Sigmoid colon (tissue), 7 donors: Measurements from ENCODE around the gene CTDSPL2. TPM values are rescaled to one million over a fixed set of nuclear protein-coding genes. Genes with fewer than 3 reads are reported as not detected.

Experiments
- DNase-seq: peaks from one replicate; pipeline ENCODE4 v3.0.0-alpha.2; 2019
- H3K27ac ChIP-seq, 4 donors: fragments of 200-600 bp; sonication (generic); one replicate each; pipeline ENCODE4 v1.5.1; 2016 to 2019; ENCODE audit warnings: mild to moderate bottlenecking in 1 of 4
- H3K27me3 ChIP-seq, 3 donors: fragments of 200-600 bp; sonication (generic); one replicate each; pipeline ENCODE4 v1.5.1; 2019; ENCODE audit warnings: mild to moderate bottlenecking in 1 of 3
- H3K36me3 ChIP-seq, 4 donors: fragments of 200-600 bp; sonication (generic); one replicate each; pipeline ENCODE4 v1.5.1; 2016 to 2019
- H3K4me1 ChIP-seq, 4 donors: fragments of 200-600 bp; sonication (generic); one replicate each; pipeline ENCODE4 v1.5.1; 2017 to 2019
- H3K4me3 ChIP-seq, 4 donors: fragments of 200-600 bp; sonication (generic); one replicate each; pipeline ENCODE4 v1.5.1; 2017 to 2019; ENCODE audit warnings: mild to moderate bottlenecking in 2 of 4, moderate library complexity in 1 of 4
- H3K9me3 ChIP-seq, 4 donors: fragments of 200-600 bp in 3 of 4; sonication (generic) in 3 of 4; one replicate each; pipeline versions ENCODE4 v1.5.1 to v1.6.1; 2013 to 2019
- EP300 ChIP-seq, 4 donors: sonication (generic); formaldehyde crosslinking; IDR thresholded peaks; one replicate each; pipeline ENCODE4 v1.6.1; 2017; ENCODE audit warnings: antibody characterized with exemption in 4 of 4
- POLR2A ChIP-seq, 2 donors: fragments of 450-650 bp; IDR thresholded peaks; one replicate each; pipeline ENCODE4 v1.6.1; 2016; ENCODE audit warnings: antibody characterized with exemption in 2 of 2, mild to moderate bottlenecking in 2 of 2, moderate library complexity in 2 of 2
- POLR2AphosphoS5 ChIP-seq, 4 donors: sonication (generic); formaldehyde crosslinking; IDR thresholded peaks; one replicate each; pipeline ENCODE4 v1.6.1; 2017; ENCODE audit warnings: antibody characterized with exemption in 4 of 4
- WGBS, 2 donors: extraction: QIAGEN DNeasy Blood & Tissue Kit; methylation state at CpG; one replicate each; pipeline ENCODE4 v1.1.7; 2013; 5-methylcytosine and 5-hydroxymethylcytosine counted together
- intact Hi-C: fragments of 100-400 bp; cut with DNase I; formaldehyde crosslinking; loops from one replicate; pipeline ENCODE4 v1.15.1; 2023
- polyA plus RNA-seq, 3 donors: library from polyadenylated mRNA; stranded (reverse); fragments of 200-250 nt; gene quantifications; one replicate each; pipeline ENCODE4 v1.2.3, GENCODE V29; 2013
- total RNA-seq, 4 donors: library from RNA; depleted of rRNA; stranded (reverse); fragments of >200 nt; gene quantifications; one replicate each; pipeline ENCODE4 v1.1.0, GENCODE V29; 2016
- TF ChIP-seq, protein P1 (sequence below), 4 experiments: fragments of 450-650 bp in 3 of 4; fragments of 200-600 bp in 1 of 4; IDR thresholded peaks; one replicate each; pipeline ENCODE4 v1.5.1; 2016 to 2019; ENCODE audit warnings: antibody characterized with exemption in 4 of 4, mild to moderate bottlenecking in 3 of 4, moderate library complexity in 2 of 4
- donor health status: healthy with polysubstance abuse.
- donor health status: Bipolar disorder and iron deficiency.
- donor health status: healthy.

The CTDSPL2 gene
- total and polyA plus RNA-seq, 7 donors = 5.4 to 57.8 (median 25.4) TPM

- TF ChIP-seq POLR2AphosphoS5 (IDR thresholded peaks at IDR 0.05) (no peak), EP300 (IDR thresholded peaks at IDR 0.05) (no peak), POLR2A (IDR thresholded peaks at IDR 0.05) (no peak)
- TF ChIP-seq, protein P1, sequence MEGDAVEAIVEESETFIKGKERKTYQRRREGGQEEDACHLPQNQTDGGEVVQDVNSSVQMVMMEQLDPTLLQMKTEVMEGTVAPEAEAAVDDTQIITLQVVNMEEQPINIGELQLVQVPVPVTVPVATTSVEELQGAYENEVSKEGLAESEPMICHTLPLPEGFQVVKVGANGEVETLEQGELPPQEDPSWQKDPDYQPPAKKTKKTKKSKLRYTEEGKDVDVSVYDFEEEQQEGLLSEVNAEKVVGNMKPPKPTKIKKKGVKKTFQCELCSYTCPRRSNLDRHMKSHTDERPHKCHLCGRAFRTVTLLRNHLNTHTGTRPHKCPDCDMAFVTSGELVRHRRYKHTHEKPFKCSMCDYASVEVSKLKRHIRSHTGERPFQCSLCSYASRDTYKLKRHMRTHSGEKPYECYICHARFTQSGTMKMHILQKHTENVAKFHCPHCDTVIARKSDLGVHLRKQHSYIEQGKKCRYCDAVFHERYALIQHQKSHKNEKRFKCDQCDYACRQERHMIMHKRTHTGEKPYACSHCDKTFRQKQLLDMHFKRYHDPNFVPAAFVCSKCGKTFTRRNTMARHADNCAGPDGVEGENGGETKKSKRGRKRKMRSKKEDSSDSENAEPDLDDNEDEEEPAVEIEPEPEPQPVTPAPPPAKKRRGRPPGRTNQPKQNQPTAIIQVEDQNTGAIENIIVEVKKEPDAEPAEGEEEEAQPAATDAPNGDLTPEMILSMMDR (IDR thresholded peaks at IDR 0.05) = no peak
These were observed 138.7 kb downstream of the CTDSPL2 start for GRCh38 chr15:44566155-44566540.

GRCh38 chr15:44568338-44568737, 140.9 kb downstream of the CTDSPL2 start:
- Histone ChIP-seq H3K27ac (no peak overlapping the region), H3K27me3 (no peaks in the 10 kb centered on the region), H3K4me3 (no peak overlapping the region), H3K9me3 (no peaks in the 10 kb centered on the region), H3K36me3 (peaks cover 12 to 90% (median 42%) of the 10 kb centered on the region in 4 donors), H3K4me1 (no peaks in the 10 kb centered on the region)
- intact Hi-C loops = no loop called here
- WGBS, 2 donors = 94 to 97% methylated on average over 3 of the region's 3 CpGs
- DNase-seq = no peak
- TF ChIP-seq, protein P1 (IDR thresholded peaks at IDR 0.05) = no peak
- TF ChIP-seq POLR2A (IDR thresholded peaks at IDR 0.05) (no peak), EP300 (IDR thresholded peaks at IDR 0.05) (no peak), POLR2AphosphoS5 (IDR thresholded peaks at IDR 0.05) (no peak)

More at GRCh38 chr15:44566155-44566540, 138.7 kb downstream of the CTDSPL2 start:
- H3K4me3 ChIP-seq = no peak overlapping the region
- no peaks in the 10 kb centered on the region for H3K9me3 ChIP-seq
- no peak overlapping the region for H3K27ac ChIP-seq
- no peaks in the 10 kb centered on the region for H3K27me3 ChIP-seq
- WGBS, 2 donors = 97% methylated on average over 4 of the region's 4 CpGs
- no peak for DNase-seq
- intact Hi-C loops = no loop called here
- H3K36me3 ChIP-seq = peaks cover 12 to 100% (median 45%) of the 10 kb centered on the region in 4 donors
- H3K4me1 ChIP-seq = no peaks in the 10 kb centered on the region

GRCh38 chr15:44569316-44569715, 141.9 kb downstream of the CTDSPL2 start:
- Histone ChIP-seq H3K27me3 (no peaks in the 10 kb centered on the region), H3K36me3 (peaks cover 12 to 90% (median 33%) of the 10 kb centered on the region in 4 donors), H3K9me3 (no peaks in the 10 kb centered on the region), H3K4me1 (no peaks in the 10 kb centered on the region), H3K27ac (no peak overlapping the region), H3K4me3 (no peak overlapping the region)
- WGBS, 2 donors = 95 to 96% methylated on average over 4 of the region's 4 CpGs
- TF ChIP-seq, protein P1 (IDR thresholded peaks at IDR 0.05) = no peak
- no peak for TF ChIP-seq EP300 (IDR thresholded peaks at IDR 0.05)
- no peak for TF ChIP-seq POLR2A (IDR thresholded peaks at IDR 0.05)
- no peak for TF ChIP-seq POLR2AphosphoS5 (IDR thresholded peaks at IDR 0.05)
- intact Hi-C loops = no loop called here
- DNase-seq = no peak

- Histone ChIP-seq H3K27me3 (no peaks in the 10 kb centered on the region), H3K9me3 (no peaks in the 10 kb centered on the region), H3K36me3 (peaks cover 7 to 87% (median 24%) of the 10 kb centered on the region in 4 donors), H3K4me1 (no peaks in the 10 kb centered on the region), H3K27ac (no peak overlapping the region), H3K4me3 (no peak overlapping the region)
- DNase-seq = no peak
- intact Hi-C loops = loop anchor here (10.0 kb wide), 1 partner anchor 164 kb away; the partner anchor contains the start of gene TRIM69
- TF ChIP-seq EP300 (IDR thresholded peaks at IDR 0.05) = no peak
- TF ChIP-seq POLR2A (IDR thresholded peaks at IDR 0.05) = no peak
- TF ChIP-seq, protein P1 (IDR thresholded peaks at IDR 0.05) = no peak
- no peak for TF ChIP-seq POLR2AphosphoS5 (IDR thresholded peaks at IDR 0.05)
- WGBS, 2 donors = 94 to 95% methylated on average over 4 of the region's 4 CpGs
These were observed 142.9 kb downstream of the CTDSPL2 start for GRCh38 chr15:44570361-44570760.

DNA sequence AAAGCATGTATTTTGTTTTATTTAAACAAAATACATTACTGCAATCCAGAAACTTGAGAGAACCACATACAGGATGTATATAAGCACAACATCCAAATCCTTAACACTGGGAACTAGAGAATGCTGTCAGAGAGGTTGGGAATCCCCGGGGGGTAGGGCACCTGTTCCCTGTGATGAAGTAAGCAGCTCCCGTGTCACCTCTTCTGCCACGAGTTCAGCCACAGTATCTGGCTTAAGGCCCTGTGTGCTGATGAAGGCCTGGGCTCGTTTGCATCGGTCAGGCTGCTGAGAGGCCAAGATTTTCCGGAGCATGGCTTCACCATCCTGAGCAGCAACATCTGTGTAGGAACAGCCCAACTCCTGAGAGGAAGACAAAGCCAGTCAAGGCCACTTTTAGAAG, 146.0 kb downstream of the CTDSPL2 start:
- 90 to 93% methylated on average over 6 of the region's 6 CpGs for WGBS, 2 donors
- intact Hi-C loops = loop anchor here (10.0 kb wide), 1 partner anchor 161 kb away; the partner anchor contains the start of gene TRIM69
- no peak for DNase-seq
- Histone ChIP-seq H3K27me3 (no peaks in the 10 kb centered on the region), H3K36me3 (peaks cover 0 to 57% (median 8%) of the 10 kb centered on the region in 4 donors), H3K27ac (no peak overlapping the region), H3K4me1 (no peaks in the 10 kb centered on the region), H3K9me3 (no peaks in the 10 kb centered on the region), H3K4me3 (no peak overlapping the region)
- no peak for TF ChIP-seq POLR2AphosphoS5 (IDR thresholded peaks at IDR 0.05)
